Activated naive CD4-positive, alpha-beta T cell treated with Interleukin-2 at 50 U/mL for 16 hours (primary cell): ENCODE measurements around the gene ABHD1.
A peak's percentile ranks its signal among the peaks of the same experiment; 100 is the strongest.
"Not testable (repeated sequence)": the region's sequence is repeated elsewhere in the genome, so short reads cannot be mapped to it uniquely, and the experiment has no call there.

Experiments used
- DNase-seq: peaks from one replicate; pipeline ENCODE4 v3.0.0-alpha.2; 2020

ABHD1 gene

DNA sequence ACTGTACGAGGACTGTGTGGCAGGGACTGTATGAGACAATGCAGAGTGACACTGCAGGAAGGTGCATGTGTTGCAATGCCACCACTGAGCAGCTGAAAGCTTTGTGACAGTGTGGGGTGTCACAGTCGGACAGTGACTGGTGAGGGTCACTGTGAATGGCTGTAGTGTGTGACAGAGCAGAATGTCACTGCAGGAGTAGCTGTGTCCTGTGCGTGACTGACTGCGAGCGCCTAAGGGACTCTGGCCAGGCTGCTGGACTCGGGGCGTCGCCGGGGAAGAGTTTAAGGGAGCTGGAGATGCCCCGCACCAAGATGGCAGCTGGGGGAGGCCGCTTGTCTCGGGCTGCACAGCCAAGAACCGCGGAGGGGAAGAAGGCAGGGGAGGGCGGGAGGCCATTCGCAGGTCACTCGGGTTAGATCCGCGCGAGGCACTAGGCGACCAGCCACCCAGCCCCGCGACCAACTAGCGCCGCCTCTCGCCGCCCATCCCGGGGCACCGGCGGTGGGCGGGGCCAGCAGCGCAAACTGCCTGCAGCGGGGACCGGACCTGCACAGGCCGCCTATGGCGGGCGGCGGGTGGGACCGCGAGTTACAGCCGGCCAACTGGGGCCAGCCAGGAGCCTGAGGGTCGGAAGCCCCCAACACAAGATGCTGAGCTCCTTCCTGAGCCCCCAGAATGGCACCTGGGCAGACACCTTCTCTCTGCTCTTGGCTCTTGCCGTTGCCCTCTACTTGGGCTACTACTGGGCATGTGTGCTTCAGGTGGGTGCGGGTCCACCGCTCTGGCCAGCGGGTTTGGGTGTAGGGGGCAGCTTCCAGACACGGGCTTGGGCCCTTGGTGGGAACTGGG, at the start of gene ABHD1:
ABHD1 (plus strand) TSS at position 514 of the 849 bp plus-strand sequence; CDS start at position 648, 134 bp downstream.
- peak; percentile 69 for DNase-seq

DNA sequence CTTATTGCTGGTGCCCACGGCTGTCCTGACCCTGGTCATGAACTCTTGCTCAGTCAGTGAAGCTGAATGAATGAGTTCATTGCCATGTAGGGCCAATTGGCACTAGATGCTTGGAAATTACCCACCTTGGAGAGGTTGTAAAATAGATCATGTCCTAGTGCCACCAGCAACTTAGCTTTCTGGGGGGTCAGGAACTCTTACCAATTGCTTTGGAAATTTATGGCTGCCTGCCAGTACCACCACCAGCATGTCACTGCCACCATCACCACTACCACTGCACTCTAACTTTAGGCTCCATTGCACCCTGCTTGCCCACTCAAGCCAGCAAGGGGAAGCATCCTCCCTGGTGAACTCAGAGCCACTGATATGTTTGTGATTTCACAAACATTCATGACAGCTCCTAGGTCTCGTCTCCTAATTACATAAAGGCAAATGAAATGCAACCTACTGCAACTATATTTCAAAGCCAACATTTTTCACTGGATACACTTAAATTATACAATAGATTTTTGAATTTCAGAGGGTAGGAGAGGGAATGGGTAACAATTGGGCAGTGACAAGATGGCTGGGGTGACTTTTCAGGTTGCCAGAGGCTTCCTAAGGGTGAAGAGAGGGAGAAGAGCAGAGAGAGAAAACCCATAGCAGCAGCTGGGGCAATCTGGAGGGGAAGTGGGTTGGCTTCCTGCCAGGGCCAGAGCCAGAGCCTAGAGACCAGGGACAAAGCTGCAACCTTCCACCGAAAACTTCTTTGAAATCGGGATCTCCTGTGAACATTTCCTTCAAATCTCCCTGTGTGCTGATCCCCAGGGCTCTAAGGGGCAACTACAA, 48.7 kb upstream of the ABHD1 start:
- peak; percentile 35 for DNase-seq

DNA sequence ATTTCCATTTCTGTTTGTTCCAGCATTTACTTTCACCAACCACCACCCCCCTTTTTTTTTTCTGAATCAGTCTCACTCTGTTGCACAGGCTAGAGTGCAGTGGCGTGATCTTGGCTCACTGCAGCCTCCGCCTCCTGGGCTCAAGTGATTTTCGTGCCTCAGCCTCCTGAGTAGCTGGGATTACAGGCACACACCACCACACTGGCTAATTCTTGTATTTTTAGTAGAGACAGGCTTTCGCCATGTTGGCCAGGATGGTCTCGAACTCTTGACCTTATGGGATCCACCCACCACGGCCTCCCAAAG, 48.1 kb upstream of the ABHD1 start:
- DNase-seq = not testable (repeated sequence)

DNA sequence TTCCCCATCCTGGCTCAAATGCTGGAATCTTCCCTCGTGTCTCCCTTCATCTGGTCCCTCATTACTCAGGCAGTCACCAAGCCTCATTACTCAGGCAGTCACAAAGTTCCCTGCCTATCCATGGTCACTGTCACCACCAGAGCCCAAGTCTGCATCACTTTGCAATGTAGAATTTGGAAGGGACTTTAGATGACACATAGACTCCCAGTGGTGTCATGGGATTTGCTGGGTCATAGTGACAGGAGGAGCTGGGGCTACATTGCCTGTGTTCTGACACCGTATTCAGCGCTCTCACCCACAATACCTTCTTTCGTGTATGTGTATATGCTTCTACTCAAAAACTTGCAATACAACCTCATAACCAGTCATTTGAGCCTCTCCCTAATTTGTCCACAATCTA, 47.3 kb upstream of the ABHD1 start:
- no peak for DNase-seq

DNA sequence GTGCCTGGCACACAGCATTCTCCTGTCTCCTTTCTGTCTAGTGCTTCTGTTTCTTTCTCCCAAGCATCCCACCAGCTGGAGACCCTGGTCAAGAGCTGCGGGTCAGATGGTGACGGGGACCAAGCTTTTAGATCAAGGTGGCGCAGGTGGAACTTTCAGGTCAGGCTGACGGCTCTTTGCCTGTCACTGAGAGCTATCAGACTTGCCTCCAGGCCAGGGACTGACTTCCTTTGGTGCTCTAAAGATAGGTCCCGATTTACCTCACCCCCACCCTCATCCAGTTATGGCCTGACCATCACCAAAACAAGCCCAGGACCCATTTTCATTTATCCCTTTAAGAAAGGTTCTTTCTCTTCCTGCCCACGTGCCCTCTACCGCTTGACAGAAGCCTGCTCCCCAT, 46.4 kb upstream of the ABHD1 start:
- DNase-seq = no peak

DNA sequence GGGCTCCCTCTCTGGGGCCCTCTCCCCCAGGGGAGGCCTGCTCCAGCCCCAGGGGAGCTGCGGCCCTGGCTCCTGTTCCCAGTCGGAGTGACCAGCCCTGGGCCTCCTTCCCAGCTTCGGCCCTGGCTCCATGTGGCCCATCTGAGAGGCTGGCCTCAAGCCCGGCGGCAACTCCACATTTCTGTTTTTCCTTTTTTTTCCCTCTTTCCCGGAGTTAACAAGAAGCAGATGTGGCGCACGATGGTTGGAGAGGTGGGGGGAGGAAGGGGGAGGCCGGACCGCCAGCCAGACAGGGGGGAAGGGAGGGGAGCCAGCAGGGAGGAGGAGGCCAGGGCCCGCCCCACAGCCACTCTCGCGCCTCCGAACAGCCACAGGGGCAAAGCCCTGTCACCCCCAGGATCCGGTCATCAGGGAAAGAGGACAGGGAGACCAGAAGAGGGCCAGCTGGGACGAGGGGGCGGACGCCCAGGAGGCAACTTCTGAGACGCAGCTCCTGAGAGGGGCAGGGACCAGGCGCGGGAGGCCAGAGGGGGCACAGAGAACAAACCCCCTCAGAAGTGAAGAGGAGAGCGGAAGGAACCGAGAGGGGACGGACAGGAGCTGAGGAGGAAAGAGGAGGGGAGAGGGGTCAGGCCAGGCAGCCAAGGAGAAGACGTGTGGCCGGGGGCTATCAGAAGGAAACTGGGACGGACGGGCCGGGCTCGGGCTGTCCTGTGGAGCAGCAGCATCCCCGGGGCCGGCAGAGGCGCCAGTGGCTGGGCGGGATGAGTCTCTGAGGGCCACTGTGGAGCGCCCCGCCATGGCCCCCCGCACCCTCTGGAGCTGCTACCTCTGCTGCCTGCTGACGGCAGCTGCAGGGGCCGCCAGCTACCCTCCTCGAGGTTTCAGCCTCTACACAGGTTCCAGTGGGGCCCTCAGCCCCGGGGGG, 45.1 kb upstream of the ABHD1 start, which contains the start of gene EMILIN1:
EMILIN1 (plus strand) TSS at position 349 of the 928 bp plus-strand sequence; CDS start at position 800, 451 bp downstream.
- no peak for DNase-seq

DNA sequence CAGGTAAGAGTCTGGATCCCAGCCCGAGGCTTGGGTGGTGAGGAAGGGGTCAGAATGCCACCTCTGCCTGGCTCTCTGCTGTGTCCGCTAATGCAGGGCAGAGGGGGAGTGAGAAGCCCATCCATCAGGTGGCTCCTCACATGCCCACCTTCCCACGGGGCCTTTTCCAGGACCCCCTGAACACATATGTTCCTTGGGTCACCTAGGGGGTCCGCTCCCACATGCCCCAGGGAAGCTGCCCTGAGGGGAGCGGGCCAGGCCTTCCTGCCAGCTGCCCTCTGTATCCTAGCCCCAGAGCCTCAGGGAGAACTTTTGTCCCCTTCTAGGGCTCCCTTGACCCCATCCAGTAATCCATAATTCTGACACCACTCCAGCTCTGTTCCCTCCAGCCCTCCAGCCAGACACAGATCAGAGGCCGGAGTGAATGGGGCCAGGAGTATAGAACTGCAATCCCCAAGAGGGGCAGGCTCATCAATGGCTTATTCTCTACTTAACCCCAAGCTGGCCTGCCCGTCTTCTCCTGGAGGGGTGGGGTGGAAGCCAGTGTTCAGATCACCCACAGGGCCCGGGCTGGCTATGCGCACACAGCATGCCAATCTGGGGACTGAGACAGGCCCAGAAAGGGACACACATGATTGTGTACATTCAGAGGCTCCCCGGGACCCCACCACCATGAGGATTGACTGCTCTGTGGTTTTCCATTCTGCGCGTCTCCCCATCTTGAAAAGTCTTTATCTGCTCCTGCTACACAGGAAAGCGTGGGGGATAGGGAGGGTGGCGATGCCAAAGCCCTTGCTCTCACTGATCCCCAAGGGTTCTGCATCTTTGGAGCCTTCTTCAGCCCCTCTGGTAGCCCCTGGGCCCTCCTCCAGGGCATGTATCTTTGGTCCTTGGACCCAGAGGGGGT, 44.1 kb upstream of the ABHD1 start:
- no peak for DNase-seq

DNA sequence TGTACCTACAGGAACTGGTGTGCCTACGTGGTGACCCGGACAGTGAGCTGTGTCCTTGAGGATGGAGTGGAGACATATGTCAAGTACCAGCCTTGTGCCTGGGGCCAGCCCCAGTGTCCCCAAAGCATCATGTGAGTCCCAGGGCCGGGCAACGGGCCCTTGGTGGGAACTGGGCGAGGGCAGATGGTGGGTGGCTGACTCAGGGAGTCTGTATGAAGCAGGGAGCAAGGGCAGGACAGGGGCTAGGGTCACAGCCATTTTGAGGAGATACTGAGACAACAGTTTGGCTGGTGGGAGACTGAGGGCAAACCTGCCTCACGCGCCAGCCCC, 43.5 kb upstream of the ABHD1 start:
- no peak for DNase-seq

DNA sequence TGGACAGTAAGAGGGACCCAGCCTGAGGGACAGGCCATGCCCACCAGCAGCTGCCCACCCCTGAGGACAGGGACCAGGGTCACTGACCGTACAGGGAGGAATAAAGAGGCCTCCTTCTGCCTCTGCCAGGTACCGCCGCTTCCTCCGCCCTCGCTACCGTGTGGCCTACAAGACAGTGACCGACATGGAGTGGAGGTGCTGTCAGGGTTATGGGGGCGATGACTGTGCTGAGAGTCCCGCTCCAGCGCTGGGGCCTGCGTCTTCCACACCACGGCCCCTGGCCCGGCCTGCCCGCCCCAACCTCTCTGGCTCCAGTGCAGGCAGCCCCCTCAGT, 43.0 kb upstream of the ABHD1 start:
- DNase-seq = no peak

DNA sequence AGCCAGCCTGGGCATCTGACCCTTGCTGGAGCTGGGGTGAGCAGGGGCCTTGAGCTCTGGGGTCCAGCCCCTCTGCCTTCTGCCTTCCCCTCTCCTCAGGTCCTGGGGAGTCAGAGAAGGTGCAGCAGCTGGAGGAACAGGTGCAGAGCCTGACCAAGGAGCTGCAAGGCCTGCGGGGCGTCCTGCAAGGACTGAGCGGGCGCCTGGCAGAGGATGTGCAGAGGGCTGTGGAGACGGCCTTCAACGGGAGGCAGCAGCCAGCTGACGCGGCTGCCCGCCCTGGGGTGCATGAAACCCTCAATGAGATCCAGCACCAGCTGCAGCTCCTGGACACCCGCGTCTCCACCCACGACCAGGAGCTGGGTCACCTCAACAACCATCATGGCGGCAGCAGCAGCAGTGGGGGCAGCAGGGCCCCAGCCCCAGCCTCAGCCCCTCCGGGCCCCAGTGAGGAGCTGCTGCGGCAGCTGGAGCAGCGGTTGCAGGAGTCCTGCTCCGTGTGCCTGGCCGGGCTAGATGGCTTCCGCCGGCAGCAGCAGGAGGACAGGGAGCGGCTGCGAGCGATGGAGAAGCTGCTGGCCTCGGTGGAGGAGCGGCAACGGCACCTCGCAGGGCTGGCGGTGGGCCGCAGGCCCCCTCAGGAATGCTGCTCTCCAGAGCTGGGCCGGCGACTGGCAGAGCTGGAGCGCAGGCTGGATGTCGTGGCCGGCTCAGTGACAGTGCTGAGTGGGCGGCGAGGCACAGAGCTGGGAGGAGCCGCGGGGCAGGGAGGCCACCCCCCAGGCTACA, 41.4 kb upstream of the ABHD1 start:
- no peak for DNase-seq

DNA sequence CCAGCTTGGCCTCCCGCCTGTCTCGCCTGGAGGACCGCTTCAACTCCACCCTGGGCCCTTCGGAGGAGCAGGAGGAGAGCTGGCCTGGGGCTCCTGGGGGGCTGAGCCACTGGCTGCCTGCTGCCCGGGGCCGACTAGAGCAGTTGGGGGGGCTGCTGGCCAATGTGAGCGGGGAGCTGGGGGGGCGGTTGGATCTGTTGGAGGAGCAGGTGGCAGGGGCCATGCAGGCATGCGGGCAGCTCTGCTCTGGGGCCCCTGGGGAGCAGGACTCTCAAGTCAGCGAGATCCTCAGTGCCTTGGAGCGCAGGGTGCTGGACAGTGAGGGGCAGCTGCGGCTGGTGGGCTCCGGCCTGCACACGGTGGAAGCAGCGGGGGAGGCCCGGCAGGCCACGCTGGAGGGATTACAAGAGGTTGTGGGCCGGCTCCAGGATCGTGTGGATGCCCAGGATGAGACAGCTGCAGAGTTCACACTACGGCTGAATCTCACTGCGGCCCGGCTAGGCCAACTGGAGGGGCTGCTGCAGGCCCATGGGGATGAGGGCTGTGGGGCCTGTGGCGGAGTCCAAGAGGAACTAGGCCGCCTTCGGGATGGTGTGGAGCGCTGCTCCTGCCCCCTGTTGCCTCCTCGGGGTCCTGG, 40.7 kb upstream of the ABHD1 start:
- no peak for DNase-seq

DNA sequence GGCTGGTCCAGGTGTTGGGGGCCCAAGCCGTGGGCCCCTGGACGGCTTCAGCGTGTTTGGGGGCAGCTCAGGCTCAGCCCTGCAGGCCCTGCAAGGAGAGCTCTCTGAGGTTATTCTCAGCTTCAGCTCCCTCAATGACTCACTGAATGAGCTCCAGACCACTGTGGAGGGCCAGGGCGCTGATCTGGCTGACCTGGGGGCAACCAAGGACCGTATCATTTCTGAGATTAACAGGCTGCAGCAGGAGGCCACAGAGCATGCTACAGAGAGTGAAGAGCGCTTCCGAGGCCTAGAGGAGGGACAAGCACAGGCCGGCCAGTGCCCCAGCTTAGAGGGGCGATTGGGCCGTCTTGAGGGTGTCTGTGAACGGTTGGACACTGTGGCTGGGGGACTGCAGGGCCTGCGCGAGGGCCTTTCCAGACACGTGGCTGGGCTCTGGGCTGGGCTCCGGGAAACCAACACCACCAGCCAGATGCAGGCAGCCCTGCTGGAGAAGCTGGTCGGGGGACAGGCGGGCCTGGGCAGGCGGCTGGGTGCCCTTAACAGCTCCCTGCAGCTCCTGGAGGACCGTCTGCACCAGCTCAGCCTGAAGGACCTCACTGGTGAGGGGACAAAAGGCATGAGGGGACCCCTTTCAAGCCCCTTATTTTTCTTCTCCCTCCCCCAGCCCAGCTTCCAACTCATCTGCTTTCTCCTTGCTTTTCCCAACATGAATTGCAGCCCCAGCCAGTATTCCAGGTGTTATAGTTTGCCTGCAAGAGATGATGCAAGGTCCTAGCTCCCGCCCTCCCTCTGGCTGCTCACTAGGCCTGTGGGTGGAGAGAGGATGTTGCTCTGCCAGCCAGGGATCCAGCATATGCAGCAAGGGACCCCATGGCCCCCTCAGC, 40.0 kb upstream of the ABHD1 start:
- no peak for DNase-seq

DNA sequence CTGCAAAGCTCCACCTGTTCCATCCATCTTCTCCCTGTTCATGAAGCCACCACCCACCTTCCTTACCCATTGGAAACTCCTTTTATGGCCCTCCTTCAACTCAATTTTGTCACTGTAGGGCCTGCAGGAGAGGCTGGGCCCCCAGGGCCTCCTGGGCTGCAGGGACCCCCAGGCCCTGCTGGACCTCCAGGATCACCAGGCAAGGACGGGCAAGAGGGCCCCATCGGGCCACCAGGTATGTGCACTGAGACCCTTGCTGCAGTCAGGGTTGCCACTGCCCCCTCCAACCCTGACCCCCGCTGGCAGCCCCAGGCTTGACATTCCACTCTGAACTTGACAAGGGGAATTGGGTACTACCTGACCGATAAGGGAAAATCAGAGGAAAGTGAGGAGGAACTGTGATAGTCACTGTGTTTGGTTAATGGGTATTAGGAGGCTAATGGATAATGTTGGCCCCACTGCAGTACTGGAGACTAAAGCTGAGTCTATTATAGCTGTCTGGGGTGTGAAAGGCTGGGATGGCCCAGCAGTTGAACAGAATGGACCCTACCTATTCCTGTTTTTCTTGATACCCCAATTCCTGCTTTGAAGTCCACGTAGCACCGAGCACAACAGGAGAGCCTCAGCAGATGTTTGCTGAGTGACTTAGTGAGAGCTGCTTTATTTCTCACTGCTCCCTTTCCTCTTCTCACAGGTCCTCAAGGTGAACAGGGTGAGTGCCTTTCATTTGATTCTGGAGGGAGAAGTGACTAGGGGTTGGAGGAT, 39.1 kb upstream of the ABHD1 start:
- DNase-seq = no peak

DNA sequence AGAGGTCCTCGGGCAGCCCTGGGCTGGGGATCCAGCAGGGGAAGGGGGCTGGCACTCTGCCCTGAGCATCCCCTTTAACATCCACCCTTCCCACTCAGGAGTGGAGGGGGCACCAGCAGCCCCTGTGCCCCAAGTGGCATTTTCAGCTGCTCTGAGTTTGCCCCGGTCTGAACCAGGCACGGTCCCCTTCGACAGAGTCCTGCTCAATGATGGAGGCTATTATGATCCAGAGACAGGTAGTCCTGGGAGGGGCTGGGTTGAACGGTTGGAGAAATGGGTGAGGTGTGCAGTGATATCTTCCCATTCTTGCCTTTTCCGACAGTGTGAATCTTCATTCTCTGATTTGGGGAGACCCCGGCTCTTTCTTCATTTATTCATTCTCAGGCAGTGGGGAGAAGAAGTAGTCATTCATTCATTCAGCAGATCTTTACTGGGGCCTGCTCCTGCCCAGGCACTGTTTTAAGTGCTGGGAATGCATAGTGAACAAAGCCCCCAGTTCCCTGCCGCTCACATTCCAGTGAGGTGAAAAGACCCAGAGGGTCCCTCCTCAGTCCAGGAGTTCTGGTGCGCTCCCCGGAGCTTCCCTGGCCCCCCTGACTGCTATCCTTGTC, 38.4 kb upstream of the ABHD1 start:
- DNase-seq = no peak

DNA sequence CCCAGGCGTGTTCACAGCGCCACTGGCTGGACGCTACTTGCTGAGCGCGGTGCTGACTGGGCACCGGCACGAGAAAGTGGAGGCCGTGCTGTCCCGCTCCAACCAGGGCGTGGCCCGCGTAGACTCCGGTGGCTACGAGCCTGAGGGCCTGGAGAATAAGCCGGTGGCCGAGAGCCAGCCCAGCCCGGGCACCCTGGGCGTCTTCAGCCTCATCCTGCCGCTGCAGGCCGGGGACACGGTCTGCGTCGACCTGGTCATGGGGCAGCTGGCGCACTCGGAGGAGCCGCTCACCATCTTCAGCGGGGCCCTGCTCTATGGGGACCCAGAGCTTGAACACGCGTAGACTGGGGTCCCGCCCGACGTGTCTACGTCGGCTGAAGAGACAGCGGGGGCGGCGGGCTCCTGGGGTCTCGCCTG, 37.9 kb upstream of the ABHD1 start:
- peak; percentile 33 for DNase-seq

DNA sequence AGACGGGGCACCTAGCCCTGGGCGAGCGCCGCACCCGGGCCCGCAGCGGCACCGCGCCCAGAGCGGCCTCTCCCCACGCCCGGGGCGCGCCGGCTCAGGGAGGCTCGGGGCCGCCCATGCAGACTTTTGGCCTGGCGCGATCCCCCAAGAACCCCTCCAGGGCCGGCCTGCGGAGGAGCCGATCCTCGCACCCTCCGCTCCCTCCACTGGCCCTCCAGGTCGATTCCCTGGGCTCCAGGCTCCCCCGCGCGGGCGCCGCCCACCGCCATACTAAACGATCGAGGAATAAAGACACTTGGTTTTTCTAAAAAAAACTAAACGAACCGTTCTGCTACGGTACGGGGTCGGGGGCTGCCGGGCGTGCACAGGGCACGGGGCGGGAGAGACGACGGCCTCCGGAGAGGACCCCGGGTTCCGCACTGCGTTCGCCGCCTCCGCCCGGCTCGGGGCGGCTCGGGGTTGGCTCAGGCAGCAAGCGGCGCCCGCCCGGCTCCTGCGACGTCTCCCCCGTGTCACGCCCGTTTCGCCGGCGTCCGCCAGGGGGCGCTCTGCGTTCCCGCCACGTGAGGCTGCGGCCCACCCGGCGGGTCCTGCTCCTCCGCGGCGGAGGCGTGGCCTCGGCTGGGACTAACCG, 37.4 kb upstream of the ABHD1 start:
- peak; percentile 99 for DNase-seq

DNA sequence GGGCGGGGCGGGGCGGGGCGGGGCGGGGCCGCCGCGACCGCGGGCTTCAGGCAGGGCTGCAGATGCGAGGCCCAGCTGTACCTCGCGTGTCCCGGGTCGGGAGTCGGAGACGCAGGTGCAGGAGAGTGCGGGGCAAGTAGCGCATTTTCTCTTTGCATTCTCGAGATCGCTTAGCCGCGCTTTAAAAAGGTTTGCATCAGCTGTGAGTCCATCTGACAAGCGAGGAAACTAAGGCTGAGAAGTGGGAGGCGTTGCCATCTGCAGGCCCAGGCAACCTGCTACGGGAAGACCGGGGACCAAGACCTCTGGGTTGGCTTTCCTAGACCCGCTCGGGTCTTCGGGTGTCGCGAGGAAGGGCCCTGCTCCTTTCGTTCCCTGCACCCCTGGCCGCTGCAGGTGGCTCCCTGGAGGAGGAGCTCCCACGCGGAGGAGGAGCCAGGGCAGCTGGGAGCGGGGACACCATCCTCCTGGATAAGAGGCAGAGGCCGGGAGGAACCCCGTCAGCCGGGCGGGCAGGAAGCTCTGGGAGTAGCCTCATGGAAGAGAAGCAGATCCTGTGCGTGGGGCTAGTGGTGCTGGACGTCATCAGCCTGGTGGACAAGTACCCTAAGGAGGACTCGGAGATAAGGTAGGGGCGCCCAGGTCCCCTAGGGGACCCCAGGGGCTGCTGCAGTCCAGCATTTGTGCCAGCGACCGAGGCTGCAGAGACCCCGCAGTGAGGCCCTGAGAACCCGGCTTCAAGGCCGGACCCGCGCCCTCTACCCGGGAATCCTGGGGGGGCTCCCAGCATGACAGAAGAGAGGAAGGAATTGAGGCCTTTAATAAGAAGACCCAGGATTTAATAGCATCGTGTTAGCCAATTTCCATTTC, 36.7 kb upstream of the ABHD1 start, which contains the start of gene KHK:
KHK (plus strand) TSS at position 49 of the 870 bp plus-strand sequence; CDS start at position 537, 488 bp downstream.
- no peak for DNase-seq
